GM12878 (cell line): ENCODE results near the gene ZFAND2B. TPM values are rescaled to one million over a fixed set of nuclear protein-coding genes. Genes with fewer than 3 reads are reported as not detected.
A peak's percentile ranks its signal among the peaks of the same experiment; 100 is the strongest.

Source experiments
- CHD1 ChIP-seq: IDR thresholded peaks from 2 replicates; pipeline ENCODE4 v1.6.1; 2012; ENCODE audit warnings: low read depth, low read length, improper control_type of control experiment
- CUX1 ChIP-seq: IDR thresholded peaks from 2 replicates; pipeline ENCODE4 v1.6.1; 2012; ENCODE audit warnings: improper control_type of control experiment, low read depth, low read length; ENCODE audit not compliant: insufficient replicate concordance
- FOXK2 ChIP-seq: fragments of 450-650 bp; IDR thresholded peaks from 2 replicates; pipeline ENCODE4 v1.6.1; 2017; ENCODE audit warnings: mild to moderate bottlenecking, moderate library complexity
- KAT2A ChIP-seq: conservative IDR thresholded peaks from 2 replicates; pipeline ENCODE4 v1.6.1; 2011; ENCODE audit warnings: low read depth, low read length; ENCODE audit not compliant: control insufficient read depth
- NBN ChIP-seq: fragments of 450-650 bp; IDR thresholded peaks from 2 replicates; pipeline ENCODE4 v1.6.1; 2016
- NFIC ChIP-seq: IDR thresholded peaks from 2 replicates; pipeline ENCODE4 v1.6.1; 2012; ENCODE audit warnings: low read depth, mild to moderate bottlenecking, inconsistent platforms, low read length, moderate library complexity
- PRDM15 ChIP-seq: fragments of 450-650 bp; formaldehyde crosslinking; IDR thresholded peaks from 2 replicates; pipeline ENCODE4 v1.4.0; 2020; ENCODE audit warnings: mild to moderate bottlenecking, moderate library complexity
- RELB ChIP-seq: fragments of 450-650 bp; IDR thresholded peaks from 2 replicates; pipeline ENCODE4 v1.6.1; 2017; ENCODE audit warnings: low read depth, mild to moderate bottlenecking, moderate library complexity
- SMC3 ChIP-seq: IDR thresholded peaks from 2 replicates; pipeline ENCODE4 v1.6.1; 2011; ENCODE audit warnings: low read length, improper control_type of control experiment, borderline replicate concordance
- TARDBP ChIP-seq: IDR thresholded peaks from 2 replicates; pipeline ENCODE4 v1.6.1; 2016; ENCODE audit warnings: borderline replicate concordance
- TCF7 ChIP-seq: IDR thresholded peaks from 2 replicates; pipeline ENCODE4 v1.6.1; 2014; ENCODE audit warnings: antibody characterized with exemption, borderline replicate concordance
- USF2 ChIP-seq: IDR thresholded peaks from 2 replicates; pipeline ENCODE4 v1.6.1; 2011; ENCODE audit warnings: low read depth, low read length, improper control_type of control experiment, borderline replicate concordance
- YBX1 ChIP-seq: fragments of 450-650 bp; IDR thresholded peaks from 2 replicates; pipeline ENCODE4 v1.6.1; 2016; ENCODE audit warnings: antibody characterized with exemption
- ZNF592 ChIP-seq: fragments of 450-650 bp; IDR thresholded peaks from 2 replicates; pipeline ENCODE4 v1.6.1; 2017; ENCODE audit warnings: mild to moderate bottlenecking, moderate library complexity
- polyA plus RNA-seq, 11 experiments: library from polyadenylated mRNA; depleted of rRNA in 4 of 11; unstranded in 6 of 11; stranded (reverse) in 5 of 11; fragments of >200 nt; fragmentation: Nextera tagmentation in 4 of 11; fragmentation: Illumina TruSeq in 1 of 11; extraction: Ambion mirVana in 4 of 11; extraction: Trizol in 1 of 11; gene quantifications; 1 replicate in 1 of 11; 2 replicates in 10 of 11; pipeline versions ENCODE4 v1.2.1 to v1.2.3, GENCODE V29; 2011 to 2016; ENCODE audit warnings: inconsistent platforms in 2 of 11, missing spikeins in 2 of 11, low read depth in 1 of 11
- total RNA-seq, 4 experiments: library from RNA; depleted of rRNA in 3 of 4; stranded (reverse); fragments of >200 nt in 3 of 4; fragmentation: Illumina TruSeq in 1 of 4; extraction: Trizol in 1 of 4; gene quantifications; 2 replicates each; pipeline versions ENCODE4 v1.2.1 to v1.2.3, GENCODE V29; 2013 to 2021

ZFAND2B gene
- total and polyA plus RNA-seq, 10 of the 15 experiments (the other 5 are each of a cell fraction or from before 2014, with no cell fraction given) = 5.4 to 28.1 (median 22.4) TPM

GRCh38 chr2:219230059-219230540 lies 23.5 kb downstream of the ZFAND2B start (continued):
- no peak for TF ChIP-seq ZNF592
- TF ChIP-seq PRDM15 (CRISPR knock-in tag) = no peak
- TF ChIP-seq USF2 = no peak
- TF ChIP-seq TCF7 = no peak
- 0 out of 2 replicates have a peak, but pooled peaks have one; percentile 5 for TF ChIP-seq RELB
- TF ChIP-seq CHD1 = no peak
- no peak for TF ChIP-seq SMC3
- 0 out of 2 replicates have a peak, but pooled peaks have one; percentile 12 for TF ChIP-seq TARDBP
- TF ChIP-seq NBN = no peak
- no peak for TF ChIP-seq NFIC
- TF ChIP-seq YBX1 = no peak
- TF ChIP-seq KAT2A = no peak
- no peak for TF ChIP-seq FOXK2
- no peak for TF ChIP-seq CUX1
